Tibial artery (tissue), 4 donors: ENCODE results near the gene LRRC7.
A peak's percentile ranks its signal among the peaks of the same experiment; 100 is the strongest.

Experiments used
- DNase-seq, 2 donors: peaks; one replicate each; pipeline ENCODE4 v3.0.0-alpha.2; 2019
- H3K27ac ChIP-seq, 2 donors: fragments of 200-600 bp; sonication (generic) in 1 of 2; 1 replicate in 1 of 2; 2 replicates in 1 of 2; pipeline ENCODE4 v1.5.1; 2018 to 2019; ENCODE audit warnings: mild to moderate bottlenecking in 1 of 2
- H3K27me3 ChIP-seq, 2 donors: fragments of 200-600 bp; sonication (generic) in 1 of 2; one replicate each; pipeline versions ENCODE4 v1.5.1 to v1.6.0; 2016 to 2019
- H3K36me3 ChIP-seq, 3 donors: fragments of 200-600 bp; sonication (generic) in 2 of 3; one replicate each; pipeline ENCODE4 v1.5.1; 2016 to 2019; ENCODE audit warnings: mild to moderate bottlenecking in 2 of 3
- H3K4me1 ChIP-seq, 4 donors: fragments of 200-600 bp; sonication (generic) in 2 of 4; 1 replicate in 3 of 4; 2 replicates in 1 of 4; pipeline ENCODE4 v1.5.1; 2016 to 2019
- H3K4me3 ChIP-seq, 2 donors: fragments of 200-600 bp; sonication (generic) in 1 of 2; 1 replicate in 1 of 2; 2 replicates in 1 of 2; pipeline ENCODE4 v1.5.1; 2018 to 2019; ENCODE audit warnings: mild to moderate bottlenecking in 2 of 2
- H3K9me3 ChIP-seq, 3 donors: fragments of 200-600 bp; sonication (generic) in 1 of 3; one replicate each; pipeline ENCODE4 v1.5.1; 2016 to 2019
- intact Hi-C: fragments of 100-400 bp; cut with DNase I; formaldehyde crosslinking; loops from one replicate; pipeline ENCODE4 v1.15.0; 2023; ENCODE audit warnings: low total_unique reads
- TF ChIP-seq, protein P1 (sequence below), 2 experiments: fragments of 200-600 bp in 1 of 2; fragments of 450-650 bp in 1 of 2; IDR thresholded peaks; one replicate each; pipeline ENCODE4 v1.5.1; 2017 to 2019; ENCODE audit warnings: antibody characterized with exemption in 2 of 2, mild to moderate bottlenecking in 1 of 2, moderate library complexity in 1 of 2

The LRRC7 gene

DNA sequence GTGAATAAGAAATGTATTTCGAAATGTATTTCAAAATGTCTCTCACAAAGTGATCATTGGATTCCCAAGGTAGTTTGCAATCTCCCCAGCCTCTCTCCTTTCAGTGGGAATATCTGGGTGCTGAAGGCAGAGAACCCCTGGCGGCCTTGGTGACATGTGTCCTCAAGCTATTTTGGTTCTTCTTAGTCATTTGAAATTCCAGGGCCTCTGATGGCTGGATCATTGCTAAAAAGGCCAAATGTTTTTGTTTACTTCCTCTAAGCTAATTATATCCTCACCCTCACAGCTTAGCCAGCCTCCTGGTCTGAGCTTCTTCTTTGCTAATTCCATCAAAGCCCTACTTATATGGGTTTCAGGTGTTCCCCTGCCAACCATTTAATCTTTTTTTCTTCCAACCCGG lies 566.4 kb downstream of the LRRC7 start:
- H3K4me3 ChIP-seq, result no peak overlapping the region
- DNase-seq, result no peak
- H3K9me3 ChIP-seq, result no peaks in the 10 kb centered on the region
- TF ChIP-seq, protein P1, sequence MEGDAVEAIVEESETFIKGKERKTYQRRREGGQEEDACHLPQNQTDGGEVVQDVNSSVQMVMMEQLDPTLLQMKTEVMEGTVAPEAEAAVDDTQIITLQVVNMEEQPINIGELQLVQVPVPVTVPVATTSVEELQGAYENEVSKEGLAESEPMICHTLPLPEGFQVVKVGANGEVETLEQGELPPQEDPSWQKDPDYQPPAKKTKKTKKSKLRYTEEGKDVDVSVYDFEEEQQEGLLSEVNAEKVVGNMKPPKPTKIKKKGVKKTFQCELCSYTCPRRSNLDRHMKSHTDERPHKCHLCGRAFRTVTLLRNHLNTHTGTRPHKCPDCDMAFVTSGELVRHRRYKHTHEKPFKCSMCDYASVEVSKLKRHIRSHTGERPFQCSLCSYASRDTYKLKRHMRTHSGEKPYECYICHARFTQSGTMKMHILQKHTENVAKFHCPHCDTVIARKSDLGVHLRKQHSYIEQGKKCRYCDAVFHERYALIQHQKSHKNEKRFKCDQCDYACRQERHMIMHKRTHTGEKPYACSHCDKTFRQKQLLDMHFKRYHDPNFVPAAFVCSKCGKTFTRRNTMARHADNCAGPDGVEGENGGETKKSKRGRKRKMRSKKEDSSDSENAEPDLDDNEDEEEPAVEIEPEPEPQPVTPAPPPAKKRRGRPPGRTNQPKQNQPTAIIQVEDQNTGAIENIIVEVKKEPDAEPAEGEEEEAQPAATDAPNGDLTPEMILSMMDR (IDR thresholded peaks at IDR 0.05), result no peak
- H3K27ac ChIP-seq, result no peak overlapping the region
- intact Hi-C loops, result loop anchor here (5.0 kb wide), 1 partner anchor 378 kb away; no protein-coding TSS in a partner anchor
- peaks cover 0 to 3% (median 0%) of the 10 kb centered on the region in 4 donors for H3K4me1 ChIP-seq
- H3K36me3 ChIP-seq, result no peaks in the 10 kb centered on the region
- no peaks in the 10 kb centered on the region for H3K27me3 ChIP-seq

DNA sequence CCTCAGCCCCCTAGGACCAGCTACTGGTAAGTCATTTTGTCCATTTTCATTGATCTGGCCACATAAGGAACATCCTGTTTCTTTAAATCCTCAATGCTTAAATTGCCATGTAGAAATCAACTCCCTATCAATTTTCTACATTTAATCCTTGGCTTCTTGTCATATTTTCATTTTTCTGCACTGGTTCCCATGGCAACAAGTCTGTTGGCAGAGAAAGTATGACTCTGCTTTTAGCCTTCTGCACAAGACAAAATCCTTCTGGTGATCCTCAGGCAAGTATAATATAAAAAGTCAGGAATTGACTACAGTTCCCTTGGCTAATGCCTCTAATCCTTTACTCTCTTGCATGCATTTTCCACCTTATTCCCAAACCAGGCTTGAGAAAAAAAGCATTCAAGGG lies 572.6 kb downstream of the LRRC7 start:
- intact Hi-C loops, result no loop called here
- Histone ChIP-seq H3K4me3 (no peak overlapping the region), H3K4me1 (peaks cover 0 to 28% (median 14%) of the 10 kb centered on the region in 4 donors), H3K27me3 (no peaks in the 10 kb centered on the region), H3K27ac (peak overlapping the region; percentile 25 to 55), H3K9me3 (no peaks in the 10 kb centered on the region), H3K36me3 (peaks cover 0 to 9% (median 0%) of the 10 kb centered on the region in 3 donors)
- no peak for DNase-seq
- TF ChIP-seq, protein P1 (IDR thresholded peaks at IDR 0.05), result no peak

- peaks cover 0 to 28% (median 14%) of the 10 kb centered on the region in 4 donors for H3K4me1 ChIP-seq
- H3K9me3 ChIP-seq, result no peaks in the 10 kb centered on the region
- H3K27ac ChIP-seq, result peak overlapping the region; percentile 25 to 55
- intact Hi-C loops, result no loop called here
- no peak overlapping the region for H3K4me3 ChIP-seq
- H3K27me3 ChIP-seq, result no peaks in the 10 kb centered on the region
- TF ChIP-seq, protein P1 (IDR thresholded peaks at IDR 0.05), result no peak
- no peak for DNase-seq
- H3K36me3 ChIP-seq, result peaks cover 0 to 14% (median 0%) of the 10 kb centered on the region in 3 donors
Observed at GRCh38 chr1:70140894-70141293, 573.2 kb downstream of the LRRC7 start.

DNA sequence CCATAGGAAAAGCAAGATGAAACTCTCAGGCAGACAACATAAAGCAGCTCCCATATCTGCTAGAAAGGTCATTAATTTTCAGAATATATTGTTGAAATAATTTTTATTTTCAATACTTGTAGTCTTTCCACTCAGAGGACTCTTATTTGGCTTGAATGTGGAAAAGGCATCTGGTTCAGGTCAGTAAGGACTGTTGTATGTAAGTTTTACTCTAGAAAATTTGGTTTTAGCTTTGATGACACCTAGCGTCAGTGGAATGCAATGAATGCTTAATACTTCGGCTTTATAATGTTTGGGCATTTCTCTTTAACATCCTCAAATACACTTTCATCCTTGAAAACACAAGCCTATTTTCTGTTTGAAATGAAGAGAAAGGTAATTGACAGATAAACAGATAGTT lies 574.4 kb downstream of the LRRC7 start:
- Histone ChIP-seq H3K4me3 (no peak overlapping the region), H3K9me3 (no peaks in the 10 kb centered on the region), H3K36me3 (peaks cover 0 to 19% (median 0%) of the 10 kb centered on the region in 3 donors), H3K4me1 (peaks cover 0 to 28% (median 14%) of the 10 kb centered on the region in 4 donors), H3K27me3 (no peaks in the 10 kb centered on the region), H3K27ac (no peak overlapping the region)
- intact Hi-C loops, result no loop called here
- TF ChIP-seq, protein P1 (IDR thresholded peaks at IDR 0.05), result peak; percentile 30 to 35
- no peak for DNase-seq

DNA sequence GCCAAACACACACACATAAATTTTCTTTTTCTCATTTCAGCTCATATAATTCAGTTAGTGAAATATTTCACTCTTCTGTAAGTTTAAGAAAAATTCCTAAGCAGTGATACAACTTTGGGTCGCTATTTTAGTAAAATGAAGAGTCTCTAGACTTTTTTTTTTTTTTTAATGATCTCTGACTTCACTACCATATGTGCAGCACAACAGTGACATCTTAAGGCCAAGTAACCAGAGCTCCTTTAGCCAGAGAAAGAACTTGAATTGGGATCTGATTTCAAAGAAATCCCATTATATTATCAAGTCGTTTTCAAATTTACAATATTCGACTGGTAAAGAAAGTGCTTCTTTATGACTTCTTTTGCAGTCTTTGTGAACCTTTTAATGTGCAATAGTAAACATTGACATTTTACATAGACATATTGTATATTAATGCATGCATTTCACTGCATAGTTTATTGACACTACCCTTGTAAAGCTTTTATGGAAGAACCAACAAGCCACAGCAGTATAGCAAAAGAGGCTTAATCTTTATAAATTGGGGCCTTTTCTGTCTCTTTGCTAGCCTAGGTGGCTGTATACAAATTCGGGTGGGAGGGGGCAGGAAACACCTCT lies 575.4 kb downstream of the LRRC7 start:
- no peak overlapping the region for H3K4me3 ChIP-seq
- no peaks in the 10 kb centered on the region for H3K27me3 ChIP-seq
- H3K9me3 ChIP-seq, result no peaks in the 10 kb centered on the region
- DNase-seq, result no peak
- H3K36me3 ChIP-seq, result peaks cover 5 to 26% (median 6%) of the 10 kb centered on the region in 3 donors
- no peak overlapping the region for H3K27ac ChIP-seq
- H3K4me1 ChIP-seq, result peaks cover 0 to 28% (median 14%) of the 10 kb centered on the region in 4 donors
- TF ChIP-seq, protein P1 (IDR thresholded peaks at IDR 0.05), result peak in 1 of 2 experiments; percentile 7
- intact Hi-C loops, result no loop called here
